Esophagus muscularis mucosa (tissue), 4 donors: Measurements from ENCODE around the gene PDE6C. TPM values are rescaled to one million over a fixed set of nuclear protein-coding genes. Genes with fewer than 3 reads are reported as not detected.
A peak's percentile ranks its signal among the peaks of the same experiment; 100 is the strongest.

Experiments used
- DNase-seq: peaks from one replicate; pipeline ENCODE4 v3.0.0-alpha.2; 2017; ENCODE audit errors: extremely low spot score
- H3K27ac ChIP-seq, 4 donors: fragments of 200-600 bp; sonication (generic); replicated peaks in 1 of 4; 1 replicate in 3 of 4; 2 replicates in 1 of 4; pipeline ENCODE4 v1.5.1; 2016 to 2019; ENCODE audit warnings: mild to moderate bottlenecking in 1 of 4
- H3K27me3 ChIP-seq, 4 donors: fragments of 200-600 bp; sonication (generic); one replicate each; pipeline versions ENCODE4 v1.5.1 to v1.6.0; 2016 to 2019
- H3K36me3 ChIP-seq, 4 donors: fragments of 200-600 bp; sonication (generic); one replicate each; pipeline ENCODE4 v1.5.1; 2016 to 2019
- H3K4me1 ChIP-seq, 4 donors: fragments of 200-600 bp; sonication (generic); one replicate each; pipeline ENCODE4 v1.5.1; 2016 to 2019
- H3K4me3 ChIP-seq, 4 donors: fragments of 200-600 bp; sonication (generic); 1 replicate in 2 of 4; 2 replicates in 2 of 4; pipeline ENCODE4 v1.5.1; 2016 to 2019; ENCODE audit warnings: mild to moderate bottlenecking in 4 of 4, moderate library complexity in 1 of 4
- H3K9me3 ChIP-seq, 4 donors: fragments of 200-600 bp; sonication (generic); 1 replicate in 3 of 4; 2 replicates in 1 of 4; pipeline ENCODE4 v1.5.1; 2016 to 2019
- EP300 ChIP-seq: sonication (generic); formaldehyde crosslinking; IDR thresholded peaks from one replicate; pipeline ENCODE4 v1.6.1; 2017; ENCODE audit warnings: antibody characterized with exemption
- POLR2A ChIP-seq: fragments of 450-650 bp; IDR thresholded peaks from one replicate; pipeline ENCODE4 v1.6.1; 2017; ENCODE audit warnings: antibody characterized with exemption, moderate library complexity, mild to moderate bottlenecking, low read depth
- POLR2AphosphoS5 ChIP-seq, 2 donors: sonication (generic); formaldehyde crosslinking; IDR thresholded peaks; one replicate each; pipeline ENCODE4 v1.6.1; 2017; ENCODE audit warnings: antibody characterized with exemption in 2 of 2
- WGBS: methylation state at CpG from one replicate; pipeline ENCODE4 v1.1.5; 2018; 5-methylcytosine and 5-hydroxymethylcytosine counted together
- intact Hi-C: fragments of 100-400 bp; cut with DNase I; formaldehyde crosslinking; loops from one replicate; pipeline ENCODE4 v1.15.1; 2023
- total RNA-seq, 4 donors: library from RNA; depleted of rRNA; stranded (reverse); fragments of >200 nt; gene quantifications; one replicate each; pipeline versions ENCODE4 v1.1.0 to v1.2.1, GENCODE V29; 2016
- TF ChIP-seq, protein P1 (sequence below), 3 experiments: fragments of 200-600 bp in 2 of 3; fragments of 450-650 bp in 1 of 3; sonication (generic) in 2 of 3; IDR thresholded peaks; one replicate each; pipeline ENCODE4 v1.5.1; 2017 to 2019; ENCODE audit warnings: antibody characterized with exemption in 3 of 3, mild to moderate bottlenecking in 2 of 3, moderate library complexity in 1 of 3

PDE6C gene
- total RNA-seq, 4 donors from 2014 or later: not detected

DNA sequence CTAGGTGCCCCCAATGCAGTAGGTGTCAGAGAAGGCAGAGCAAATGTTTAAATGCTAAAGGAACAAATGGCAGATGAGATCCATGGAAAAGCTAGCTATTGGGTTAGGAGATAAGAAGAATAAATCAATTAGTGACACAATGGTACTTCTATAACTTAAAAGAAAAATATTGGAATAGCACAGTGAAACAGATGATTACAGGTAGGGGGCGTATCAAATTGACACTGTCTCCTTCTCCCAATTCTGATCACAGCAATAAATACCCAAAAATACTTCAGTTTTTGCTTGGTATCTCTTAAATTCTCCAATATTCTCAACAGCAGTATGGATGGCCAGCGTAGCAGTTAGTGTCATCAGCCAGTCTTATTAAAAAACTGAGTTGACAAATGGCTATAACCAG, 84.9 kb downstream of the PDE6C start:
- no peak overlapping the region for H3K4me3 ChIP-seq
- no peak overlapping the region for H3K27ac ChIP-seq
- DNase-seq: no peak
- no peak for TF ChIP-seq POLR2AphosphoS5 (IDR thresholded peaks at IDR 0.05)
- no peak for TF ChIP-seq EP300
- TF ChIP-seq POLR2A: no peak
- TF ChIP-seq, protein P1, sequence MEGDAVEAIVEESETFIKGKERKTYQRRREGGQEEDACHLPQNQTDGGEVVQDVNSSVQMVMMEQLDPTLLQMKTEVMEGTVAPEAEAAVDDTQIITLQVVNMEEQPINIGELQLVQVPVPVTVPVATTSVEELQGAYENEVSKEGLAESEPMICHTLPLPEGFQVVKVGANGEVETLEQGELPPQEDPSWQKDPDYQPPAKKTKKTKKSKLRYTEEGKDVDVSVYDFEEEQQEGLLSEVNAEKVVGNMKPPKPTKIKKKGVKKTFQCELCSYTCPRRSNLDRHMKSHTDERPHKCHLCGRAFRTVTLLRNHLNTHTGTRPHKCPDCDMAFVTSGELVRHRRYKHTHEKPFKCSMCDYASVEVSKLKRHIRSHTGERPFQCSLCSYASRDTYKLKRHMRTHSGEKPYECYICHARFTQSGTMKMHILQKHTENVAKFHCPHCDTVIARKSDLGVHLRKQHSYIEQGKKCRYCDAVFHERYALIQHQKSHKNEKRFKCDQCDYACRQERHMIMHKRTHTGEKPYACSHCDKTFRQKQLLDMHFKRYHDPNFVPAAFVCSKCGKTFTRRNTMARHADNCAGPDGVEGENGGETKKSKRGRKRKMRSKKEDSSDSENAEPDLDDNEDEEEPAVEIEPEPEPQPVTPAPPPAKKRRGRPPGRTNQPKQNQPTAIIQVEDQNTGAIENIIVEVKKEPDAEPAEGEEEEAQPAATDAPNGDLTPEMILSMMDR (IDR thresholded peaks at IDR 0.05): no peak
- no peaks in the 10 kb centered on the region for H3K9me3 ChIP-seq
- no peaks in the 10 kb centered on the region for H3K27me3 ChIP-seq
- peaks cover 5 to 24% (median 14%) of the 10 kb centered on the region in 4 donors for H3K4me1 ChIP-seq
- intact Hi-C loops: no loop called here
- WGBS: 88% methylated on average over 2 of the region's 2 CpGs
- peaks cover 33 to 72% (median 52%) of the 10 kb centered on the region in 4 donors for H3K36me3 ChIP-seq

- intact Hi-C loops: loop anchor here (2.0 to 10.0 kb wide), 2 partner anchors 115 to 743 kb away; no protein-coding TSS in a partner anchor
- peak overlapping the region; percentile 63 to 84 (median 78) for H3K4me3 ChIP-seq
- peaks cover 6 to 29% (median 20%) of the 10 kb centered on the region in 4 donors for H3K36me3 ChIP-seq
- no peak for DNase-seq
- H3K9me3 ChIP-seq: no peaks in the 10 kb centered on the region
- no peaks in the 10 kb centered on the region for H3K27me3 ChIP-seq
- H3K4me1 ChIP-seq: peaks cover 9 to 29% (median 23%) of the 10 kb centered on the region in 4 donors
- H3K27ac ChIP-seq: peak overlapping the region; percentile 87 to 92 (median 88)
- WGBS: 1% methylated on average over 9 of the region's 9 CpGs
- TF ChIP-seq, protein P1 (IDR thresholded peaks at IDR 0.05): no peak
- no peak for TF ChIP-seq POLR2AphosphoS5 (IDR thresholded peaks at IDR 0.05)
- TF ChIP-seq POLR2A: no peak
- no peak for TF ChIP-seq EP300
These were observed 89.5 kb downstream of the PDE6C start for GRCh38 chr10:93701866-93702209.

- H3K4me3 ChIP-seq: peak within 1 kb of the TSS; percentile 63 to 84 (median 78)
- no peaks in the 10 kb centered on the region for H3K9me3 ChIP-seq
- WGBS: 0% methylated on average over 36 of the region's 52 CpGs
- peaks cover 9 to 29% (median 23%) of the 10 kb centered on the region in 4 donors for H3K4me1 ChIP-seq
- peak; percentile 99 for DNase-seq
- intact Hi-C loops: loop anchor here (2.0 to 10.0 kb wide), 2 partner anchors 114 to 742 kb away; no protein-coding TSS in a partner anchor
- TF ChIP-seq EP300 (no peak), POLR2A (peak; percentile 59), POLR2AphosphoS5 (IDR thresholded peaks at IDR 0.05) (peak; percentile 90 to 97)
- TF ChIP-seq, protein P1 (IDR thresholded peaks at IDR 0.05): peak; percentile 48 to 71 (median 62)
- peaks cover under 1 to 24% (median 16%) of the 10 kb centered on the region in 4 donors for H3K36me3 ChIP-seq
- no peaks in the 10 kb centered on the region for H3K27me3 ChIP-seq
- H3K27ac ChIP-seq: peak within 1 kb of the TSS; percentile 87 to 92 (median 88)
These were observed 90.1 kb downstream of the PDE6C start, which contains the start of gene FRA10AC1 for GRCh38 chr10:93702210-93703001. FRA10AC1 (minus strand) TSS chr10:93702592; CDS start chr10:93700106, 2,486 bp downstream.

GRCh38 chr10:93703066-93703465, 90.7 kb downstream of the PDE6C start:
- no peak for DNase-seq
- Histone ChIP-seq H3K4me1 (peaks cover 9 to 29% (median 23%) of the 10 kb centered on the region in 4 donors), H3K27ac (peak overlapping the region; percentile 87 to 92 (median 88)), H3K36me3 (peaks cover 0 to 17% (median 12%) of the 10 kb centered on the region in 4 donors), H3K9me3 (no peaks in the 10 kb centered on the region), H3K27me3 (no peaks in the 10 kb centered on the region), H3K4me3 (peak overlapping the region; percentile 63 to 84 (median 78))
- no peak for TF ChIP-seq POLR2AphosphoS5 (IDR thresholded peaks at IDR 0.05)
- TF ChIP-seq POLR2A: no peak
- no peak for TF ChIP-seq EP300
- TF ChIP-seq, protein P1 (IDR thresholded peaks at IDR 0.05): no peak
- intact Hi-C loops: loop anchor here (2.0 to 10.0 kb wide), 2 partner anchors 114 to 742 kb away; no protein-coding TSS in a partner anchor
- 1% methylated on average over 12 of the region's 12 CpGs for WGBS
